GM19099 (cell line): ENCODE data around the gene APBB2.

Experiments
- POLR2A ChIP-seq: IDR thresholded peaks from 3 replicates; pipeline ENCODE4 v1.6.1; 2011; ENCODE audit warnings: low read depth; ENCODE audit not compliant: insufficient read length; ENCODE audit errors: extremely low read depth

Gene APBB2

GRCh38 chr4:41098093-41099048 is 116.0 kb downstream of the APBB2 start:
- no peak for TF ChIP-seq POLR2A

- no peak for TF ChIP-seq POLR2A
Measured at GRCh38 chr4:41095973-41096372, 118.4 kb downstream of the APBB2 start.

- TF ChIP-seq POLR2A, result no peak
Measured at GRCh38 chr4:41095192-41095872, 119.0 kb downstream of the APBB2 start.

GRCh38 chr4:41092128-41092527 is 122.2 kb downstream of the APBB2 start:
- no peak for TF ChIP-seq POLR2A

GRCh38 chr4:41081847-41082246 is 132.5 kb downstream of the APBB2 start:
- no peak for TF ChIP-seq POLR2A

GRCh38 chr4:41080976-41081375 is 133.4 kb downstream of the APBB2 start:
- TF ChIP-seq POLR2A, result no peak

- no peak for TF ChIP-seq POLR2A
Measured at GRCh38 chr4:41079881-41080560, 134.3 kb downstream of the APBB2 start.

- TF ChIP-seq POLR2A, result no peak
Measured at GRCh38 chr4:41077628-41078027, 136.7 kb downstream of the APBB2 start.

- no peak for TF ChIP-seq POLR2A
Measured at GRCh38 chr4:41076481-41076880, 137.9 kb downstream of the APBB2 start.

- TF ChIP-seq POLR2A, result no peak
Measured at GRCh38 chr4:41074215-41074614, 140.1 kb downstream of the APBB2 start.

- no peak for TF ChIP-seq POLR2A
Measured at GRCh38 chr4:41072021-41072777, 142.1 kb downstream of the APBB2 start.

GRCh38 chr4:41070516-41071281 is 143.6 kb downstream of the APBB2 start:
- TF ChIP-seq POLR2A, result no peak

- TF ChIP-seq POLR2A, result no peak
Measured at GRCh38 chr4:41069838-41070237, 144.5 kb downstream of the APBB2 start.

GRCh38 chr4:41069257-41069656 is 145.1 kb downstream of the APBB2 start:
- TF ChIP-seq POLR2A, result no peak

- TF ChIP-seq POLR2A, result no peak
Measured at GRCh38 chr4:41067369-41067768, 147.0 kb downstream of the APBB2 start.

GRCh38 chr4:41066049-41066448 is 148.3 kb downstream of the APBB2 start:
- TF ChIP-seq POLR2A, result no peak
